Right atrium auricular region (tissue), 2 donors: ENCODE data around the gene SAFB. TPM values are rescaled to one million over a fixed set of nuclear protein-coding genes. Genes with fewer than 3 reads are reported as not detected.

ENCODE experiments used
- DNase-seq: peaks from one replicate; pipeline ENCODE4 v3.0.0-alpha.2; 2019; ENCODE audit warnings: low spot score
- H3K27ac ChIP-seq, 2 donors: fragments of 200-600 bp; sonication (generic); 1 replicate in 1 of 2; 2 replicates in 1 of 2; pipeline ENCODE4 v1.5.1; 2016 to 2019
- H3K27me3 ChIP-seq, 2 donors: fragments of 200-600 bp; sonication (generic); one replicate each; pipeline versions ENCODE4 v1.5.1 to v1.6.0; 2017 to 2019
- H3K36me3 ChIP-seq: fragments of 200-600 bp; sonication (generic); one replicate; pipeline ENCODE4 v1.5.1; 2016
- H3K4me1 ChIP-seq, 2 donors: fragments of 200-600 bp; sonication (generic); one replicate each; pipeline versions ENCODE4 v1.5.1 to v1.6.0; 2017 to 2019
- H3K4me3 ChIP-seq, 2 donors: fragments of 200-600 bp; sonication (generic); 1 replicate in 1 of 2; 2 replicates in 1 of 2; pipeline ENCODE4 v1.5.1; 2017 to 2019; ENCODE audit warnings: mild to moderate bottlenecking in 1 of 2, moderate library complexity in 1 of 2
- H3K9me3 ChIP-seq, 2 donors: fragments of 200-600 bp; sonication (generic); one replicate each; pipeline ENCODE4 v1.5.1; 2019
- total RNA-seq, 2 donors: library from RNA; depleted of rRNA; stranded (reverse); fragments of >200 nt; gene quantifications; one replicate each; pipeline ENCODE4 v1.1.0, GENCODE V29; 2016
- TF ChIP-seq, protein P1 (sequence below), 2 donors: fragments of 200-600 bp; sonication (generic); IDR thresholded peaks; one replicate each; pipeline ENCODE4 v1.5.1; 2019; ENCODE audit warnings: antibody characterized with exemption in 2 of 2

The SAFB gene
- total RNA-seq, 2 donors from 2014 or later = 31.9 to 32.7 TPM

- TF ChIP-seq, protein P1, sequence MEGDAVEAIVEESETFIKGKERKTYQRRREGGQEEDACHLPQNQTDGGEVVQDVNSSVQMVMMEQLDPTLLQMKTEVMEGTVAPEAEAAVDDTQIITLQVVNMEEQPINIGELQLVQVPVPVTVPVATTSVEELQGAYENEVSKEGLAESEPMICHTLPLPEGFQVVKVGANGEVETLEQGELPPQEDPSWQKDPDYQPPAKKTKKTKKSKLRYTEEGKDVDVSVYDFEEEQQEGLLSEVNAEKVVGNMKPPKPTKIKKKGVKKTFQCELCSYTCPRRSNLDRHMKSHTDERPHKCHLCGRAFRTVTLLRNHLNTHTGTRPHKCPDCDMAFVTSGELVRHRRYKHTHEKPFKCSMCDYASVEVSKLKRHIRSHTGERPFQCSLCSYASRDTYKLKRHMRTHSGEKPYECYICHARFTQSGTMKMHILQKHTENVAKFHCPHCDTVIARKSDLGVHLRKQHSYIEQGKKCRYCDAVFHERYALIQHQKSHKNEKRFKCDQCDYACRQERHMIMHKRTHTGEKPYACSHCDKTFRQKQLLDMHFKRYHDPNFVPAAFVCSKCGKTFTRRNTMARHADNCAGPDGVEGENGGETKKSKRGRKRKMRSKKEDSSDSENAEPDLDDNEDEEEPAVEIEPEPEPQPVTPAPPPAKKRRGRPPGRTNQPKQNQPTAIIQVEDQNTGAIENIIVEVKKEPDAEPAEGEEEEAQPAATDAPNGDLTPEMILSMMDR (IDR thresholded peaks at IDR 0.05) = no peak
- Histone ChIP-seq H3K4me1 (no peaks in the 10 kb centered on the region), H3K27ac (no peak overlapping the region), H3K27me3 (no peaks in the 10 kb centered on the region), H3K36me3 (peaks cover 92% of the 10 kb centered on the region), H3K4me3 (no peak overlapping the region), H3K9me3 (no peaks in the 10 kb centered on the region)
- no peak for DNase-seq
These were observed 28.5 kb downstream of the SAFB start for GRCh38 chr19:5651361-5651760.

DNA sequence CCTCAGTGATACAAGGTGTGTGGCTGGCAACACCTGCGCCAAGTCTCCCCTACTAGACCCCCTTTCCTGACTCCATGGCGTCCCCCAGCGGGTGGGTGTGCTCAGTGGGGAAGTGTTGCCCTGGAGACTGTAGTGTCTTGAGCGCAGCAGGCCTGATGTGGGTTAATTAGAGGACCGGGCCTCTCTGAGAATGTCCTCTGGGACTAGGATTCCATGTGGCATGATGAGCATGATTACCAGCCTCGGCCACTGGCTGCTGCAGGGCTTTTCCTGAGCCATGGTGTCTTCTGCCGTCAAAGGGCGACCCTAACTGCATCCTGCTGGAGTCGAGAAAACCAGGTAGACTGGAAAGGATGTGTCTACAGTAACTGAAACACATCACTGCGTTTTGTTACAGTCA is 29.4 kb downstream of the SAFB start:
- Histone ChIP-seq H3K4me3 (no peak overlapping the region), H3K27me3 (no peaks in the 10 kb centered on the region), H3K36me3 (peaks cover 92% of the 10 kb centered on the region), H3K27ac (no peak overlapping the region), H3K4me1 (no peaks in the 10 kb centered on the region), H3K9me3 (no peaks in the 10 kb centered on the region)
- TF ChIP-seq, protein P1 (IDR thresholded peaks at IDR 0.05) = no peak
- DNase-seq = no peak

DNA sequence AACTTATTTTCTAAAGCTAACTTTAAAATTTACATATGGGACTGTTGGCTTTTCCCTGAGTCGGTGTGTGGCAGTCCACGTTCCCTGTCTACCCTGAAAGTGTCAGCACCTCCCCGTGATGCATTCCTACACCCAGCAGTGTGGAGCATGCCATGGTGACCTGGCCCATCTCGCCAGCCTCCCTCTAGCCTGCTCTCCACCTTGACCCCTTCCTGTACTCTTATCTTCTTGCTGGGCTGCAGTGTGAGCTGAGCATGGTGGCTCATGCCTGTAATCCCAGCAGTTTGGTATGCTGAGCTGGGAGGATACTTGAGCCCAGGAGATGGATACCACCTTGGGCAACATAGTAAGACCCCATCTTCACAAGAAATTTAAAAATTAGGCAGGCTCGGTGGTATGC is 32.0 kb downstream of the SAFB start:
- Histone ChIP-seq H3K9me3 (no peaks in the 10 kb centered on the region), H3K27ac (no peak overlapping the region), H3K4me1 (no peaks in the 10 kb centered on the region), H3K27me3 (no peaks in the 10 kb centered on the region), H3K36me3 (peaks cover 100% of the 10 kb centered on the region), H3K4me3 (no peak overlapping the region)
- DNase-seq = no peak
- TF ChIP-seq, protein P1 (IDR thresholded peaks at IDR 0.05) = no peak

DNA sequence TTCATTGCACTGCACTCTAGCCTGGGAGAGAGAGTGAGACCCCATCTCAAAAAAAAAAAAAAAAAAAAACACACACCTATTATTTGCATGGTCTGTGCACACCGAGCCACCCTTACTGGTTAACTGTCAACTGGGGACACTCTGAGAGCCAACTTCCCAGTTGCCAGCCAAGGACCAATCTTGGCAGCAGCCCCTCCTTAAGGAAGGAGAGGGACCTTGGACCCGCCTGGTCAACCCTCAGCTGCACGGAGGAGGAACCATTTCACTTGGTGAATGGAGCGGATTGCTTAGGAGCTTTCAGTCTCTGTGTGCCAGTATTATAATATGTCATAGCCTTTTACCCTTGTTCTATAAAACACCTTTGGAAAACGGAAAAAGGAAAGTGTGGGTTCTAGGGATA is 32.5 kb downstream of the SAFB start:
- H3K36me3 ChIP-seq = peaks cover 99% of the 10 kb centered on the region
- TF ChIP-seq, protein P1 (IDR thresholded peaks at IDR 0.05) = no peak
- no peaks in the 10 kb centered on the region for H3K27me3 ChIP-seq
- no peak overlapping the region for H3K27ac ChIP-seq
- no peaks in the 10 kb centered on the region for H3K4me1 ChIP-seq
- H3K4me3 ChIP-seq = no peak overlapping the region
- DNase-seq = no peak
- H3K9me3 ChIP-seq = no peaks in the 10 kb centered on the region

- H3K4me3 ChIP-seq = no peak overlapping the region
- H3K27me3 ChIP-seq = no peaks in the 10 kb centered on the region
- DNase-seq = no peak
- H3K27ac ChIP-seq = no peak overlapping the region
- H3K9me3 ChIP-seq = no peaks in the 10 kb centered on the region
- peaks cover 99% of the 10 kb centered on the region for H3K36me3 ChIP-seq
- TF ChIP-seq, protein P1 (IDR thresholded peaks at IDR 0.05) = no peak
- no peaks in the 10 kb centered on the region for H3K4me1 ChIP-seq
These were observed 38.6 kb downstream of the SAFB start for GRCh38 chr19:5661483-5661882.

- TF ChIP-seq, protein P1 (IDR thresholded peaks at IDR 0.05) = no peak
- Histone ChIP-seq H3K36me3 (peaks cover 95% of the 10 kb centered on the region), H3K4me3 (no peak overlapping the region), H3K4me1 (no peaks in the 10 kb centered on the region), H3K27me3 (no peaks in the 10 kb centered on the region), H3K27ac (no peak overlapping the region), H3K9me3 (no peaks in the 10 kb centered on the region)
- no peak for DNase-seq
These were observed 41.0 kb downstream of the SAFB start for GRCh38 chr19:5663904-5664303.
